Testis (tissue), 2 donors: ENCODE results near the gene SOX14.

ENCODE experiments used
- CTCF ChIP-seq, 3 experiments: fragments of 450-650 bp in 2 of 3; fragments of 200-600 bp in 1 of 3; sonication (generic) in 1 of 3; IDR thresholded peaks; one replicate each; pipeline ENCODE4 v1.5.1; 2016 to 2019; ENCODE audit warnings: antibody characterized with exemption in 3 of 3, mild to moderate bottlenecking in 2 of 3, moderate library complexity in 1 of 3
- POLR2A ChIP-seq: fragments of 450-650 bp; IDR thresholded peaks from one replicate; pipeline ENCODE4 v1.6.1; 2017; ENCODE audit warnings: antibody characterized with exemption, mild to moderate bottlenecking, moderate library complexity

GRCh38 chr3:137796993-137797392, 32.9 kb downstream of the SOX14 start:
- TF ChIP-seq CTCF (IDR thresholded peaks at IDR 0.05) (no peak), POLR2A (no peak)
